RWPE2 (cell line): ENCODE measurements around the gene EFNA3.

ENCODE experiments used
- ATAC-seq: fragments of 200-7000 bp; cut with Tn5 transposase; 3 replicates; pipeline ENCODE4 v1.9.1; 2021; ENCODE audit warnings: low read depth
- DNase-seq: peaks from one replicate; pipeline ENCODE4 v3.0.0-alpha.2; 2020; ENCODE audit warnings: low spot score
- H3K27ac ChIP-seq: fragments of 450-650 bp; 2 replicates; pipeline ENCODE4 v1.5.1; 2017; ENCODE audit warnings: mild to moderate bottlenecking; ENCODE audit not compliant: poor library complexity, severe bottlenecking
- H3K27me3 ChIP-seq: fragments of 250-450 bp; sonication (Bioruptor Pico); 2 replicates; pipeline ENCODE4 v1.5.1; 2021; ENCODE audit warnings: mild to moderate bottlenecking, moderate library complexity; ENCODE audit not compliant: insufficient read depth, poor library complexity, severe bottlenecking
- H3K36me3 ChIP-seq: fragments of 250-450 bp; sonication (Bioruptor Pico); 2 replicates; pipeline ENCODE4 v1.5.1; 2020; ENCODE audit warnings: low read depth, mild to moderate bottlenecking, moderate library complexity
- H3K4me1 ChIP-seq: fragments of 250-450 bp; sonication (Bioruptor Pico); 2 replicates; pipeline ENCODE4 v1.5.1; 2021; ENCODE audit warnings: mild to moderate bottlenecking, moderate library complexity; ENCODE audit not compliant: insufficient read depth, poor library complexity, severe bottlenecking
- H3K4me3 ChIP-seq: fragments of 250-450 bp; sonication (Bioruptor Pico); 2 replicates; pipeline ENCODE4 v1.5.1; 2021; ENCODE audit warnings: mild to moderate bottlenecking, moderate library complexity; ENCODE audit not compliant: severe bottlenecking
- H3K9me3 ChIP-seq: fragments of 250-450 bp; sonication (Bioruptor Pico); 2 replicates; pipeline ENCODE4 v1.5.1; 2021; ENCODE audit warnings: mild to moderate bottlenecking, moderate library complexity; ENCODE audit not compliant: severe bottlenecking
- TF ChIP-seq, protein P1 (sequence below): fragments of 450-650 bp; IDR thresholded peaks from one replicate; pipeline ENCODE4 v1.5.1; 2017; ENCODE audit warnings: mild to moderate bottlenecking, moderate library complexity; ENCODE audit not compliant: poor library complexity, severe bottlenecking

Gene EFNA3

DNA sequence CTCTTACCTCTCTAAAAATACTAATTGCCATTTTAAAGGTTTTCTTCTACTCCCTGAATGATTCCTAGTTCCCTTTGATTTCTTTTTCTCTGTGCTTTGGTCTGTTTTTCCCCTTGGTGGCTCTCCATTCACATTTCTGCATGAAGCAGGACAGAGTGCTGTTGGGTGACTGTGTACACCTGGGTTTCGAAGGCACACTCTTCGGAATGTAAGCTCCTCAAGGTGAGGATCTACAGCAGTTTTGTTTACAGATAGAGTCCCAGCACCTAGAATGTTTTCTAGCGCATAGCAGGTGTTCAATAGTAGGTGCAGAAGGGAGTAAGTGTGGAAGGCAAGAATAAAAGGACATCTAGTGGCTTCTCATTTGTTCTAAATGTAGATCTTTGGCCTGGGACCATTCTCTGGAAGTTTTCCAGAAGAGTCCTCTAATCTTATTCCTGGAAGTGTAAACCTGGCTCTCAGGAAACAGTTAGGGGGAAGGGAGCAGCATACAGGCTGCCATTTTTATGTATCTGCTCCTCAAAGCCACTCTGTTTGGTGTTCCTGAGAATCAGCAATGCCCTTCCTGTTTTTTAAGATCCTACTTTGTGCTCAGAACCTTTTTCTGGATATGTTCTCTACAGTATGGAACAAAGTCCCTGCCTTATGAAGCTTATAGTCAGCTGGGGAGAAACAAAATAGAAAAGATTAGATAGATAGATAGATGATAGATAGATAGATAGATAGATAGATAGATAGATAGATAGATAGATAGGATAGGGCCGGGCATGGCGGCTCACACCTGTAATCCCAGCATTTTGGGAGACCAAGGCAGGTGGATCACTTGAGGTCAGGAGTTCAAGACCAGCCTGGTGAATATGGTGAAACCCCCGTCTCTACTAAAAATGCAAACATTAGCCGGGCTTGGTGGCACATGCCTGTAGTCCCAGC lies 26.2 kb downstream of the EFNA3 start:
- H3K27me3 ChIP-seq = no peaks in the 10 kb centered on the region
- no peak for DNase-seq
- no peak overlapping the region for H3K27ac ChIP-seq
- H3K9me3 ChIP-seq = no peaks in the 10 kb centered on the region
- H3K36me3 ChIP-seq = no peaks in the 10 kb centered on the region
- TF ChIP-seq, protein P1, sequence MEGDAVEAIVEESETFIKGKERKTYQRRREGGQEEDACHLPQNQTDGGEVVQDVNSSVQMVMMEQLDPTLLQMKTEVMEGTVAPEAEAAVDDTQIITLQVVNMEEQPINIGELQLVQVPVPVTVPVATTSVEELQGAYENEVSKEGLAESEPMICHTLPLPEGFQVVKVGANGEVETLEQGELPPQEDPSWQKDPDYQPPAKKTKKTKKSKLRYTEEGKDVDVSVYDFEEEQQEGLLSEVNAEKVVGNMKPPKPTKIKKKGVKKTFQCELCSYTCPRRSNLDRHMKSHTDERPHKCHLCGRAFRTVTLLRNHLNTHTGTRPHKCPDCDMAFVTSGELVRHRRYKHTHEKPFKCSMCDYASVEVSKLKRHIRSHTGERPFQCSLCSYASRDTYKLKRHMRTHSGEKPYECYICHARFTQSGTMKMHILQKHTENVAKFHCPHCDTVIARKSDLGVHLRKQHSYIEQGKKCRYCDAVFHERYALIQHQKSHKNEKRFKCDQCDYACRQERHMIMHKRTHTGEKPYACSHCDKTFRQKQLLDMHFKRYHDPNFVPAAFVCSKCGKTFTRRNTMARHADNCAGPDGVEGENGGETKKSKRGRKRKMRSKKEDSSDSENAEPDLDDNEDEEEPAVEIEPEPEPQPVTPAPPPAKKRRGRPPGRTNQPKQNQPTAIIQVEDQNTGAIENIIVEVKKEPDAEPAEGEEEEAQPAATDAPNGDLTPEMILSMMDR = no peak
- no peak for ATAC-seq
- H3K4me3 ChIP-seq = no peak overlapping the region
- no peaks in the 10 kb centered on the region for H3K4me1 ChIP-seq

DNA sequence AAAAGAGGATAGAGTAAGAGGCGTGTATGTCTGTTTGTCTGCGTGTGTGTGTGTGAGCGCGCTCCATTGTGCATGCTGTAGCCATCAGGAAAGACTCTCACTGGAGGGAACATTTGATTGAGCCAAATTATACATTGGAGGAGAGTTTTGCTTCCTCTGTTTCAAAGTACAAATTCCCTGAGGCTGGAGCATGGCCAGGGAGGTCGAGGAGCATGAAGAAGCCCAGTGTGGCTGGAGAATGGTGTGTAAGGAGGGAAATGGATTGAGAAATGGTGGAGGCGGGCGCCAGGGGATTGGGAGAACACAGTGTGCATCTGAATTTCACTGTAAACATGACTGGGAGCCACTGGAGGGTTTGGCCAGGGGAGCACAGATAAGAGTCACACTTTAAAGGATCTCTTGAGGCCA lies 27.0 kb downstream of the EFNA3 start:
- Histone ChIP-seq H3K36me3 (no peaks in the 10 kb centered on the region), H3K9me3 (no peaks in the 10 kb centered on the region), H3K27ac (no peak overlapping the region), H3K27me3 (no peaks in the 10 kb centered on the region), H3K4me3 (no peak overlapping the region), H3K4me1 (no peaks in the 10 kb centered on the region)
- TF ChIP-seq, protein P1 = no peak
- DNase-seq (no peak), ATAC-seq (no peak)

DNA sequence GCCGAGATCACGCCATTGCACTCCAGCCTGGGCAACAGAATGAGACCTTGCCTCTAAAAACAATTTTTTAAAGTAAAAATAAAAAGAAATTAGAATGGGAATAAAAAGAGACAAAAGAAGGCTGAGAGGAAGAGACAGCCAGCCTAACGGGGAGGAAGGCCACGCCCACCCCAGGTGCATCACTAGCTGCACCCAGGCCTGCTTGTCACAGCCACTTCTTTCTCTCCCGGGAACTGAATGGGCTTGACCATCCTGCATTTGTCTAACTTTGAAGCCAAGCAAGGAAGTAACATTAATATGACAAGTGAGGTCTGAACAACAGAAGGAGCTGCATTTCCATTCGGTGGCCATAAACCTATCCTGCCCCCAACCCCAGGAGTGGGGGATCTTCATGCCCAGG lies 28.2 kb downstream of the EFNA3 start:
- H3K36me3 ChIP-seq = no peaks in the 10 kb centered on the region
- ATAC-seq = no peak
- no peaks in the 10 kb centered on the region for H3K27me3 ChIP-seq
- no peak overlapping the region for H3K4me3 ChIP-seq
- DNase-seq = no peak
- H3K9me3 ChIP-seq = no peaks in the 10 kb centered on the region
- TF ChIP-seq, protein P1 = no peak
- H3K4me1 ChIP-seq = no peaks in the 10 kb centered on the region
- no peak overlapping the region for H3K27ac ChIP-seq

DNA sequence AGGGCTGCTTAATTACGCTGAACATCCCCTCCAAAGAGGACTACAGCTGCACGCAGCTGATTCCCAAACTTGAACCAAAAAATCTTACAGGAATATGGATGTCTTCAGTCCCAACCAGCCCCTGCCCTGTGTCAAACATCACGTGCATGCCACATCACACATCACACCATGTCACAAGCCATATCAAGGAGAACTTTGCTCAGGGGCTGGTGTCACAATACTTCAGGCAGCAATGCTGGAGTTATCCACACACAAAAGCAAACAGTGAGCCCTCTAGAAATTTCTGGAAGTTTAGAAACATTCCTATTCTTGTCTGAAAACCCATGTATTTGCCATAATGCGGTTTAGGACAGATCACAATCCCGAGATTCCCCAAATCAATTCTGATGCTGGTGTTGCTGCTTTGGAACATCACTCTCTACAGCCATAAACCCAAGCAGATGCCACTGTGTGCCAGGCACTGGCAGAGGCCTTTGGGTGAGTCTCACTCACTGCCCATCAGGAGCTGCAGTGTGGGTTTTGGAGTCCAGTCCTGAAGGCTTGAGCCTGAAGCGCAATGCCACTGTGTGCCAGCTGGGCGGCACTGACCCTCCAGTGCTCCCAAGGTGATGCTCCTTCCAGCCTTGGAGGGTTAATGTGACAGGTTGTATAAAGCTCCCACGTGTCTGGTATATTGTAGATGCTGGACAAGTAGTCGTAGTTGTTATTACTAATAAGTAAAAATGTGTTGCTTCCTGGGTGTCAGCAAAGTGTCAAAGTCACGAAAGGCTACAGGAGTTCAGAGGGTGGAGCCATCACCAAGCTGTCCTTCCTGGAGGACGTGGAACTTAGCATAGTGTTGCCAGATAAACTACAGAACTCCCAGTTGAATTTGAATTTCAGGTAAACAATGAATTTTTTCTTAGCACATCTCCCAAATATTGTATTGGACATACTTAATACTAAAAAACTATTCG lies 28.9 kb downstream of the EFNA3 start:
- no peaks in the 10 kb centered on the region for H3K9me3 ChIP-seq
- DNase-seq (no peak), ATAC-seq (no peak)
- TF ChIP-seq, protein P1 = no peak
- H3K4me3 ChIP-seq = no peak overlapping the region
- H3K27ac ChIP-seq = no peak overlapping the region
- no peaks in the 10 kb centered on the region for H3K36me3 ChIP-seq
- H3K4me1 ChIP-seq = no peaks in the 10 kb centered on the region
- no peaks in the 10 kb centered on the region for H3K27me3 ChIP-seq
